ENCODE measurements around the gene FOXJ3.

GRCh38 chr1:42140191-42140590 lies 194.8 kb downstream of the FOXJ3 start:
- TF ChIP-seq, protein P1, sequence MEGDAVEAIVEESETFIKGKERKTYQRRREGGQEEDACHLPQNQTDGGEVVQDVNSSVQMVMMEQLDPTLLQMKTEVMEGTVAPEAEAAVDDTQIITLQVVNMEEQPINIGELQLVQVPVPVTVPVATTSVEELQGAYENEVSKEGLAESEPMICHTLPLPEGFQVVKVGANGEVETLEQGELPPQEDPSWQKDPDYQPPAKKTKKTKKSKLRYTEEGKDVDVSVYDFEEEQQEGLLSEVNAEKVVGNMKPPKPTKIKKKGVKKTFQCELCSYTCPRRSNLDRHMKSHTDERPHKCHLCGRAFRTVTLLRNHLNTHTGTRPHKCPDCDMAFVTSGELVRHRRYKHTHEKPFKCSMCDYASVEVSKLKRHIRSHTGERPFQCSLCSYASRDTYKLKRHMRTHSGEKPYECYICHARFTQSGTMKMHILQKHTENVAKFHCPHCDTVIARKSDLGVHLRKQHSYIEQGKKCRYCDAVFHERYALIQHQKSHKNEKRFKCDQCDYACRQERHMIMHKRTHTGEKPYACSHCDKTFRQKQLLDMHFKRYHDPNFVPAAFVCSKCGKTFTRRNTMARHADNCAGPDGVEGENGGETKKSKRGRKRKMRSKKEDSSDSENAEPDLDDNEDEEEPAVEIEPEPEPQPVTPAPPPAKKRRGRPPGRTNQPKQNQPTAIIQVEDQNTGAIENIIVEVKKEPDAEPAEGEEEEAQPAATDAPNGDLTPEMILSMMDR (IDR thresholded peaks at IDR 0.05; ENCODE audit: low read depth, low read length, missing input control): no peak
- TF ChIP-seq TAF1 (conservative IDR thresholded peaks at IDR 0.05): no peak
- TF ChIP-seq, protein P2, sequence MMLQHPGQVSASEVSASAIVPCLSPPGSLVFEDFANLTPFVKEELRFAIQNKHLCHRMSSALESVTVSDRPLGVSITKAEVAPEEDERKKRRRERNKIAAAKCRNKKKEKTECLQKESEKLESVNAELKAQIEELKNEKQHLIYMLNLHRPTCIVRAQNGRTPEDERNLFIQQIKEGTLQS (IDR thresholded peaks at IDR 0.05): no peak
